GM12873 (cell line): ENCODE data around the gene DMWD.

Experiments used
- TF ChIP-seq, protein P1 (sequence below): IDR thresholded peaks from 2 replicates; pipeline ENCODE4 v1.5.1; 2012; ENCODE audit warnings: low read depth, mild to moderate bottlenecking, moderate library complexity, low read length, control low read depth; ENCODE audit not compliant: insufficient read depth; ENCODE audit errors: missing control alignments

The DMWD gene

DNA sequence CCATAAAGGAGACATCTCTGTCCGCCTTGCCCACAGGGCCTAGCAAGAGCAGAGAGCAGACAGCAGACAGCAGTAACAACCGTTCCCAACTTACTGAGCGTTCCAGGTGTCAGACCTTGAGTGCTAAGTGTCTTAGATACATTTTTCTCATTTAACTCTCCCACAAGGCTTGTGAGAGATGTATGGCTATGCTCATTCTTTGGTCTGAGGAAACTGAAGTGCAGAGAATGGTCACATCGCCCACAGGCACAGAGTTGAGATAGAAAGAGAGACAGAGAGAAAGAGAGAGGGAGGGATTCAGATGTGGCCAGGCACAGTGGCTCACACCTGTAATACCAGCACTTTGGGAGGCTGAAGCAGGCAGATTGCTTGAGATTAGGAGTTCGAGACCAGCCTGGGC, 45.1 kb downstream of the DMWD start:
- TF ChIP-seq, protein P1, sequence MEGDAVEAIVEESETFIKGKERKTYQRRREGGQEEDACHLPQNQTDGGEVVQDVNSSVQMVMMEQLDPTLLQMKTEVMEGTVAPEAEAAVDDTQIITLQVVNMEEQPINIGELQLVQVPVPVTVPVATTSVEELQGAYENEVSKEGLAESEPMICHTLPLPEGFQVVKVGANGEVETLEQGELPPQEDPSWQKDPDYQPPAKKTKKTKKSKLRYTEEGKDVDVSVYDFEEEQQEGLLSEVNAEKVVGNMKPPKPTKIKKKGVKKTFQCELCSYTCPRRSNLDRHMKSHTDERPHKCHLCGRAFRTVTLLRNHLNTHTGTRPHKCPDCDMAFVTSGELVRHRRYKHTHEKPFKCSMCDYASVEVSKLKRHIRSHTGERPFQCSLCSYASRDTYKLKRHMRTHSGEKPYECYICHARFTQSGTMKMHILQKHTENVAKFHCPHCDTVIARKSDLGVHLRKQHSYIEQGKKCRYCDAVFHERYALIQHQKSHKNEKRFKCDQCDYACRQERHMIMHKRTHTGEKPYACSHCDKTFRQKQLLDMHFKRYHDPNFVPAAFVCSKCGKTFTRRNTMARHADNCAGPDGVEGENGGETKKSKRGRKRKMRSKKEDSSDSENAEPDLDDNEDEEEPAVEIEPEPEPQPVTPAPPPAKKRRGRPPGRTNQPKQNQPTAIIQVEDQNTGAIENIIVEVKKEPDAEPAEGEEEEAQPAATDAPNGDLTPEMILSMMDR = no peak

GRCh38 chr19:45746866-45747265, 45.8 kb downstream of the DMWD start:
- TF ChIP-seq, protein P1 = no peak

DNA sequence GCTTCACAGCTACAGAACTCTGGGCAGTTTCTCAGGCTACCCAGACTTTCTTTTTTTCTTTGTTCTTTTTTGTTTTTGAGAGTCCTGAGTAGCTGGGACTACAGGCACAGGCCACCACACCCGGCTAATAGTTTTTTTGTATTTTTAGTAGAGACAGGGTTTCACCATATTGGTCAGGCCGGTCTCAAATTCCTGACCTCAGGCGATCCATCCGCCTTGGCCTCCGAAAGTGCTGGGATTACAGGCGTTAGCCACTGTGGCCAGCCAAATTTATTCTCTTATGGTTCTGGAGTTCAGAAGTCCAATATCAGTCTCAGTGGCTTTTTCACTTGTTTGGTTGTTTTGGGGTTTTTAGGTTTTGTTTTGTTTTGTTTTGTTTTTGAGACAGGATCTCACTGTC, 47.0 kb downstream of the DMWD start:
- TF ChIP-seq, protein P1 = no peak

DNA sequence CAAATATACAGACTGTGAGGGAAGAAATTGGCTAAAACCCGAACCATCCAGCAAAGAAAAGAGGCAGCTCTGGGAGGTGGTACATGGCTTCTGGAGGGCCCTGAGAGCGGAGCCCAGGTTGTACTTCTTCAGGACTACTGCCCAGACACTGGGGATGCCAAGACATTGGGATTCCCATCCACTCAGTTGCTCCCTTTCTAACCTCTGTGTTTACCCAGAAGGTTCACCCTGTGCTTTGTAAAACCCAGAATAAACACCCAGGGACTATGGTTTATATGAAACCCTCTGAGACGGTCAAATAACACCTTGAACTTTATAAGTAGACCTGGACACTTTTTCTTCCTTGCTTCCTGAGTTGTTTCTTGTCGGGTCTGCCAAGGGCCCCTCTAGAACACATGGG, 49.7 kb downstream of the DMWD start:
- TF ChIP-seq, protein P1 = no peak

GRCh38 chr19:45739498-45740439, 52.9 kb downstream of the DMWD start:
- TF ChIP-seq, protein P1 = no peak

- TF ChIP-seq, protein P1 = no peak
Observed at GRCh38 chr19:45733160-45733810, 59.4 kb downstream of the DMWD start, which contains the start of gene MEIOSIN. MEIOSIN (plus strand) TSS chr19:45733439; CDS start chr19:45735377, 1,938 bp downstream.
